IPS DF 6.9 (cell line): ENCODE results near the gene OSBPL3.

ENCODE experiments used
- DNase-seq: peaks from one replicate; pipeline ENCODE4 v3.0.0-alpha.2; 2013; ENCODE audit warnings: low read depth, low spot score
- H3K27ac ChIP-seq: one replicate; pipeline ENCODE4 v1.5.1; 2013; ENCODE audit warnings: low read length, control low read depth
- H3K27me3 ChIP-seq: 2 replicates; pipeline ENCODE4 v1.6.1; 2013; ENCODE audit warnings: mild to moderate bottlenecking, low read length; ENCODE audit not compliant: control insufficient read depth, insufficient read depth
- H3K36me3 ChIP-seq: 2 replicates; pipeline ENCODE4 v1.6.1; 2013; ENCODE audit warnings: low read length; ENCODE audit not compliant: control insufficient read depth, insufficient read depth
- H3K4me1 ChIP-seq: 2 replicates; pipeline ENCODE4 v1.6.1; 2013; ENCODE audit warnings: low read length; ENCODE audit not compliant: control insufficient read depth, insufficient read depth
- H3K4me3 ChIP-seq: 2 replicates; pipeline ENCODE4 v1.5.1; 2013; ENCODE audit warnings: mild to moderate bottlenecking, low read length
- H3K9me3 ChIP-seq: 2 replicates; pipeline ENCODE4 v1.6.1; 2013; ENCODE audit warnings: low read length, inconsistent platforms; ENCODE audit not compliant: control insufficient read depth, insufficient read depth
- WGBS: extraction: QIAGEN DNeasy Blood & Tissue Kit; methylation state at CpG from one replicate; pipeline ENCODE4 v1.1.7; 2013; ENCODE audit warnings: mixed read lengths, missing lambda C conversion rate; ENCODE audit not compliant: insufficient read length, insufficient coverage; 5-methylcytosine and 5-hydroxymethylcytosine counted together

The OSBPL3 gene

DNA sequence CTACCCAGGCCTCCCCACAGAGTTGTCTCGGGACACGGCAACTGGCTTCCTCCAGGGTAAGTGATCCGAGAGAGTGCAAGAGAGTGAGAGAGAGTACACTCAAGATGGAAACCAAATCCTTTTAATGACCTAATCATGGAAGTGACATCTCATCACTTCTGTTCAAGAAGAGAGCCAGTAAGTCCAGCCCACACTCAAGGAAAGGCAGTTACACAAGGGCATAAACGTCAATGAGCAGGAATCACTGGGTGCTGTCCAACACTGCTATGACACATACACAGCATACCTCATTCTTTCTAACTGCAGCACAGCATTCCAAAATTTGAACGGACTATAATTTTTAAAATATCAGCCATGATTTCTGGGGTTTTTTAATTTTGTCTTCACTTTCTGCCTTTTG is 29.3 kb upstream of the OSBPL3 start:
- H3K4me3 ChIP-seq: no peak overlapping the region
- H3K4me1 ChIP-seq: peaks cover 3% of the 10 kb centered on the region; the same call in 1 of the 2 replicates
- H3K9me3 ChIP-seq: no peaks in the 10 kb centered on the region
- H3K27ac ChIP-seq: no peak overlapping the region
- no peaks in the 10 kb centered on the region for H3K27me3 ChIP-seq
- no peaks in the 10 kb centered on the region for H3K36me3 ChIP-seq
- DNase-seq: no peak
- no CpG with 5 or more reads among the region's 5 CpGs for WGBS

DNA sequence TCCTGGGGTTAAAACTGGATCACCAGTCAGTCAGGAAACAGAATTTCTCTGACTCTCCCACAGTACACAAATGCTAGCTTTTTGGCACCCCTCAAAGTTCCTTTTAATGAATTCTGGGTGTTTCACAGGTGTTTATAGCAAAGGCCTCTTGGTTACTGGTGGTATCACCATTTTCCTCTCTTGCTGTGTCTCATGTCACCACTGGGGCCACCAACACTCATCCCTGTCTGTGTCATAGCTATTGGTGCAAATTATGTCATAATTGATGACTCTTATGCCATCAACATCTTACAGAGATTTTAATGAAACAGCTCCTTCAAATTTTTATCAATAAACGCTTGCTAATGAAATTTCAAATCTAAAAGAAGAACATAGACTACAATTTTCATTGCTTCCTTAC is 27.7 kb upstream of the OSBPL3 start:
- Histone ChIP-seq H3K27ac (no peak overlapping the region), H3K4me3 (no peak overlapping the region), H3K9me3 (no peaks in the 10 kb centered on the region), H3K36me3 (no peaks in the 10 kb centered on the region), H3K4me1 (peaks cover 3% of the 10 kb centered on the region; the same call in 1 of the 2 replicates), H3K27me3 (no peaks in the 10 kb centered on the region)
- no CpG with 5 or more reads among the region's 1 CpG for WGBS
- no peak for DNase-seq

DNA sequence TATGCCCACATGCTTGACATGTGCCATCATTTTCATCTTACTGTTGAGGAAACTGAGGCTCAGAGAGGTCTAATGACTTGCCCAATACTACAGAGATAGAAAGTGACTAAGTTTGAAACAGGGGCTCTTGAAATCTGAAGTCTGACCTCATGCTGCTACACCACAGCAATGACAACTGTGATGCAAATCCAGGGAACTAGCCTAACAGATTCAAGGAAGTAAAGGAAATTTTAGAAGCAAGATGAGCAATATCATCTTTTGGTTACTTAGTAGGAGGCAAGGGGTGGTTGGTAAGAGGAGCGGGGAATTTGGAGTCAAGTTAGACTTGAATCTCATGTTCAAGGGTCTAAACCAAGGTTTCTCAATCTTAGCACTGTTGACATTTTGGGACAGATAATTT is 26.3 kb upstream of the OSBPL3 start:
- DNase-seq: no peak
- WGBS: no CpG with 5 or more reads among the region's 1 CpG
- no peak overlapping the region for H3K4me3 ChIP-seq

DNA sequence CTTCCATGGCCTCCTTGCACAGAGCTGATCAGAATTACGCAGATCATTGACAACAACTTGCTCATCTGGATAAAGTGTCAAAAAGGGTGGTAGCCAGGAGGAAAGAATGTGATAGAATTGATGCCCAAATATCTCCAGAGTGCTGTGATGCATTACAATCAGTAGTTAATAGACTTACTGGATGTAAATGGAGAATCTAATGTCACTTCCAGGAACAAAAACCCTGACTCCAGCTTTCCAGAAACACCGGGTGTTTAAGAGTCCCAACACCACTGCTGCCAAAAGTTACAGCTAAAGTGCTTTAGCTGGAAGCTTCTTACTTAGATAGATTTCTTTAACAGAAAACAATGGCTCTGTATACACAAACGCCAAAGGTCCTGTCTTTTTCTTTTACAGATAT is 25.7 kb upstream of the OSBPL3 start:
- no peak overlapping the region for H3K27ac ChIP-seq
- H3K9me3 ChIP-seq: 0 out of 2 replicates have a peak, but pooled peaks cover 2% of the 10 kb centered on the region
- DNase-seq: no peak
- H3K27me3 ChIP-seq: no peaks in the 10 kb centered on the region
- WGBS: no CpG with 5 or more reads among the region's 3 CpGs
- H3K4me3 ChIP-seq: no peak overlapping the region
- H3K36me3 ChIP-seq: no peaks in the 10 kb centered on the region
- peaks cover 3% of the 10 kb centered on the region; the same call in 1 of the 2 replicates for H3K4me1 ChIP-seq

More for the DNA sequence above, 26.3 kb upstream of the OSBPL3 start:
- Histone ChIP-seq H3K9me3 (0 out of 2 replicates have a peak, but pooled peaks cover 2% of the 10 kb centered on the region), H3K4me1 (peaks cover 3% of the 10 kb centered on the region; the same call in 1 of the 2 replicates), H3K36me3 (no peaks in the 10 kb centered on the region), H3K27me3 (no peaks in the 10 kb centered on the region), H3K27ac (no peak overlapping the region)

DNA sequence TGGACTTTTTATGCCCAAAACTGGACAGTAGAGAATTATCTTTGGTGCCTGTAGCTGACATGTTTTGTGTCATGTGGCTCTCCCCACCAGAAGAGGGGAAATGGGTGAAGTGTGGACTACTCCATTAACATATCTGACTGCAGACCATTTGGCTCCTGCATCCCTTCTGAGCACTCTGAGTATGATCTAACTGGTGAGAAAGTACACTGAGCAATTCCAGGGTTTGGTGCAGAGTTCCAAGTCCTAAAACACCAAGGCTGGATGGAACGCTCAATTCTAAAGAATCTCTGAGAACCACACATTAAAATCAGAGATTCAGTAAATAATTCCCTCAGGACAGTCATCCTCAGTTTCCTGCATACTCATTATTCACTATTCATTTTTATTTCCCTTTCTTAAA is 22.8 kb upstream of the OSBPL3 start:
- H3K9me3 ChIP-seq: 0 out of 2 replicates have a peak, but pooled peaks cover 2% of the 10 kb centered on the region
- H3K27me3 ChIP-seq: no peaks in the 10 kb centered on the region
- DNase-seq: no peak
- peaks cover 3% of the 10 kb centered on the region; the same call in 1 of the 2 replicates for H3K4me1 ChIP-seq
- no CpG with 5 or more reads among the region's 1 CpG for WGBS
- H3K4me3 ChIP-seq: no peak overlapping the region
- no peak overlapping the region for H3K27ac ChIP-seq
- no peaks in the 10 kb centered on the region for H3K36me3 ChIP-seq

DNA sequence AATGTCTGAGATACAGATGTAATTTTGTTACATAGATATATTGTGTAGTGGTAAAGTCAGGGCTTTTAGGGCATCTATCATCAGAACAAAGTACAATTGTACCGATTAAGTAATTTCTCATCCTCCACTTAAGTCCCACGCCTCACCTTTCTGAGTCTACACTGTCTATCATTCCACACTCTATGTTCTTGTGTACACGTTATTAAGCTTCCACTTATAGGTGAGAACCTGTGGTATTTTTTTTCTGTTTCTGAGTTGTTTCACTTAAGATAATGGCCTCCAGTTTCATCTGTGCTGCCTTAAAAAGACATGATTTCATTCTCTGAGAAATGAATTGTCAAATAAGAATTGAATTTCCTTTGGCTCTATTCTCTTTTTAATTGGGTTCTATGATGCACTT is 15.5 kb upstream of the OSBPL3 start:
- Histone ChIP-seq H3K9me3 (no peaks in the 10 kb centered on the region), H3K4me3 (no peak overlapping the region), H3K4me1 (no peaks in the 10 kb centered on the region), H3K27me3 (no peaks in the 10 kb centered on the region), H3K36me3 (no peaks in the 10 kb centered on the region), H3K27ac (no peak overlapping the region)
- no CpG with 5 or more reads among the region's 3 CpGs for WGBS
- DNase-seq: no peak

DNA sequence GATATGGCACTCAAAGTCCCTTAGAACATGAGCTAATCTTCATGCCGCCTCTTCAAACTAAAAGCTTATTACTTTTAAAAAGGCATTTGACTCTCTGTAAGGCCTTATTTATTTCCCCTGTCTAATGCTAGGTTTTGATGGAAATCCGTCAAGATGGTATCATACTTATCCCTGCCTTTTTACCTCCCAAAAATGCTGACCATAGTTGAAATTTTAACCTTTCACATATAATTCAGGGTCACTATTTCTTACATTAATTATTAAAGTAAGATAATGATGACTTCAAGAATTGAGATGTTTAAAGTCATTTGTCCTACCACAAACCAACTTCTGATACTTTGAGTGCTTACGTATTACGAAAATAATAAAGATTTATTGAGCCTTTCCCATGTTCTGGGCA is 12.3 kb upstream of the OSBPL3 start:
- Histone ChIP-seq H3K9me3 (no peaks in the 10 kb centered on the region), H3K4me3 (no peak overlapping the region), H3K36me3 (no peaks in the 10 kb centered on the region), H3K27ac (no peak overlapping the region), H3K27me3 (no peaks in the 10 kb centered on the region), H3K4me1 (no peaks in the 10 kb centered on the region)
- DNase-seq: no peak
- WGBS: no CpG with 5 or more reads among the region's 4 CpGs

DNA sequence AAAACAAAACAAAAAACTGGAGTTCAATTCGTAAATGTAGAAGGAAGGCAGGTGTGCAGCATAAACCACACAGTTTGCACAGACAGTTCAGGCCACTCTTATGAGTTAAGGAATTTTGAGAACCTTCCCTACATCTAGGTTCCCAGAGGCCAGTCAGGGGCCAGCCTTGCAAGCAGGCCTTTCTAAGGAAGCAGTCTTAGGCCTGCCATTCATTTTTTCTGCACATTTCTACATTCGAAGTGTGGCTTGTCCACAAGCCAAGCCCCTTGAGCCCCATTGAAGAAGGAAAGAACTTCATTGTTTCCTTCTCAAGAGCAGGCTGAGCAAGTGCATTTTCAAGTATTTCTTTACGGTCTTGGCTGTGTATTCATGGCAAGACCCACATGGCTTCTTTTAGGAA is 11.4 kb upstream of the OSBPL3 start:
- Histone ChIP-seq H3K27ac (no peak overlapping the region), H3K4me3 (no peak overlapping the region)
- WGBS: no CpG with 5 or more reads among the region's 3 CpGs

DNA sequence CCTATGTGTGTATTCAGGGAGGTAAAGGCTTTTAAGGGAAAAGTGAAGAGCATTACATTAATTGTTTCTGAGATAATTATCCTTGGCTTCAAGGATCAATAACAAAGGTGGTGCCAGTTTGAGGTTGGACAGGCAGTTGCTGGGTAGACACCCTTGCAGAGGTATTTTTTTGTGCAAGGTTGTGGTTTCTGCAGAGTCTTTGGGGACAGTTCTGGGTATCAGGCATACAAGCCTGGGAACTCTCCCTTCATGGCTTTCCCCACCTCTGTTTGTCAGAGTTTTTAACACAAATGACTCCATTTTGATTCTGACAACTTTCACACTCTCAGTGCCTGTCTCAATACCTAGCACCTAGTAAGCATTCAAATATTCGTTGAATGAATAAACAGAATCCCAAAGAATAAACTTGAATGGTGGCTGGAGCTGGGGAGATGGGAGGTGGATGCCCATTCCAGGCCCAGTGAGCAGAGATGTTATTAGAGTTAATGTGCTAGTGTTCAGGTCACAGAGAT is 7.4 kb upstream of the OSBPL3 start:
- WGBS: no CpG with 5 or more reads among the region's 1 CpG
- H3K4me1 ChIP-seq: no peaks in the 10 kb centered on the region
- H3K9me3 ChIP-seq: no peaks in the 10 kb centered on the region

More for the DNA sequence above, 11.4 kb upstream of the OSBPL3 start:
- H3K27me3 ChIP-seq: no peaks in the 10 kb centered on the region
- no peaks in the 10 kb centered on the region for H3K9me3 ChIP-seq
- no peaks in the 10 kb centered on the region for H3K4me1 ChIP-seq
- H3K36me3 ChIP-seq: no peaks in the 10 kb centered on the region
- DNase-seq: no peak

DNA sequence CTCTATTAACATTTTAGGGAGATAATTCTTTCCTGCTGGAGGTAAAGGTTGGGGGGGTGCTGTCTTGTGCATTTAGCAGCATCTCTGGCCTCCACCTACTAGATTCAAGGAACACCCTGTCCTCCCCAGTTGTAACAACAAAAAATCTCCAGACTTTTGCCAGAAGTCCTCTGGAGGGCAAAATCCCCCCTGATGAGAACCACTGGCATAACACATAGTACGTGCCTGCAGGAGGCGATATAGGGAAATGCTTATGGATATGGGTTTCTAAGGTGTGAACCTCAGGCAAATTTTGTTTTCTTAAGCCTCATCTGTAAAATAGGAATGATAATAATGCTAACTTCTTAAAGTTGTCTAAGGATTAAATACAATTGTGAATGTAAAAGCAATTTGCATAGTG is 2.9 kb upstream of the OSBPL3 start:
- Histone ChIP-seq H3K9me3 (no peaks in the 10 kb centered on the region), H3K36me3 (no peaks in the 10 kb centered on the region), H3K27me3 (peaks cover 12% of the 10 kb centered on the region), H3K4me1 (peaks cover 3% of the 10 kb centered on the region; the same call in 1 of the 2 replicates), H3K4me3 (no peak overlapping the region), H3K27ac (no peak overlapping the region)
- no CpG with 5 or more reads among the region's 2 CpGs for WGBS
- no peak for DNase-seq

More for the DNA sequence above, 7.4 kb upstream of the OSBPL3 start:
- Histone ChIP-seq H3K4me3 (no peak overlapping the region), H3K27me3 (peaks cover 2% of the 10 kb centered on the region; the same call in 1 of the 2 replicates), H3K36me3 (no peaks in the 10 kb centered on the region), H3K27ac (no peak overlapping the region)
- DNase-seq: no peak
